Stimulated activated naive CD8-positive, alpha-beta T cell treated with anti-CD3 and anti-CD28 coated beads, Interleukin-15, Interleukin-2, amounts not matched to agents 100 ng/mL and 50 ng/mL, for 24 hours (primary cell): Measurements from ENCODE around the gene IRAK3.
"Not testable (repeated sequence)": the region's sequence is repeated elsewhere in the genome, so short reads cannot be mapped to it uniquely, and the experiment has no call there.

ENCODE experiments used
- H3K27ac Mint-ChIP-seq: one replicate; pipeline ENCODE4 v1.8.0; 2021; ENCODE audit warnings: mild to moderate bottlenecking, mixed read lengths
- H3K27me3 Mint-ChIP-seq: one replicate; pipeline ENCODE4 v1.8.0; 2021; ENCODE audit warnings: mixed read lengths
- H3K36me3 Mint-ChIP-seq: one replicate; pipeline ENCODE4 v1.8.0; 2021; ENCODE audit warnings: low read depth, mixed read lengths
- H3K4me1 Mint-ChIP-seq: one replicate; pipeline ENCODE4 v1.8.0; 2021; ENCODE audit warnings: low read depth, mixed read lengths
- H3K4me3 Mint-ChIP-seq: one replicate; pipeline ENCODE4 v1.8.0; 2021; ENCODE audit warnings: mild to moderate bottlenecking, mixed read lengths
- H3K9me3 Mint-ChIP-seq: one replicate; pipeline ENCODE4 v1.8.0; 2021; ENCODE audit warnings: mixed read lengths

IRAK3 gene

DNA sequence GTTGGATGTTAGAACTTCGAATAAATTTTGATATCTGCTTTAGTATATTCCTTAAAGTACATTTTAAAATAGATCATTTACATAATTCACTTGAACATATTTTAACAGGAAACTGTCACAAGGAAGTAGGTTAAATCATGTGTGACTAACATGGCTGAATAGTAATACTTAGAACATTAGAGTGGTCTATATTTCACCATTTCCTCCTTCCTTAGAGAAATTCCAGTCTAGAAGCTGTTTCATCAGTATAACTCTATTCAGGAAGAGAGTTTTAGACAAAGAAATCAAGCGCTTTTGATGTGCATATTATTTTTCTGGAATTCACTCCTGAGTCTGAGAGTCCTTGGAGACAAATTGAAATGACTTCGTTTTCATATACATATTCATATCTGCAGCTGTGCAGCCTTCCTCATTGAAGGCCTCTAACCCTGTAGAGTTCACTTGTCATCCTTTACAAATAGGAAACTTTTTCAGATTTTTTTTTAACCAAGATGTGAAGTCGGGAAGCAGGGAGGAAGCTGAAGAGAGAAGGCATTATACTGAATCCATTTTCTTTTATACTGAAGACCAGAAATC lies 28.4 kb downstream of the IRAK3 start:
- no peak overlapping the region for H3K27ac Mint-ChIP-seq
- H3K4me3 Mint-ChIP-seq: no peak overlapping the region
- H3K4me1 Mint-ChIP-seq: no peaks in the 10 kb centered on the region
- H3K36me3 Mint-ChIP-seq: peaks cover 5% of the 10 kb centered on the region
- H3K27me3 Mint-ChIP-seq: peaks cover 9% of the 10 kb centered on the region
- H3K9me3 Mint-ChIP-seq: peaks cover 9% of the 10 kb centered on the region

DNA sequence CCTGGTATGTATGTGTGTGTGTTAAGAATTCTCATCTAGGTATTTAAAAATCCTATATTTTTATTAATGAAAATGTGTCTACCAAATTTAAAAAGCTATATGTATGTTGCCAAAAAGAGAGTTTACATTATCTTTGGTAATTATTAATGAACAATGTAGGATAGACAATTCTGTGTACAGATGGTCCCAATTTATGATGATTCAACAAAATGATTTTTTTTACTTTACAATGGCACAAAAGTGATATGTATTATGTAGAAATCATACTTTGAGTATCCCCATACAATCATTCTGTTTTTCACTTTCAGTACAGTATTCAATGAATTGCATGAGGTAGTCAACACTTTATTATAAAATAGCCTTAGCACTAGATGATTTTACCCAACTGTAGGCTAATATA lies 39.4 kb downstream of the IRAK3 start:
- Mint-ChIP-seq H3K4me3 (no peak overlapping the region), H3K4me1 (no peaks in the 10 kb centered on the region), H3K9me3 (no peaks in the 10 kb centered on the region)

DNA sequence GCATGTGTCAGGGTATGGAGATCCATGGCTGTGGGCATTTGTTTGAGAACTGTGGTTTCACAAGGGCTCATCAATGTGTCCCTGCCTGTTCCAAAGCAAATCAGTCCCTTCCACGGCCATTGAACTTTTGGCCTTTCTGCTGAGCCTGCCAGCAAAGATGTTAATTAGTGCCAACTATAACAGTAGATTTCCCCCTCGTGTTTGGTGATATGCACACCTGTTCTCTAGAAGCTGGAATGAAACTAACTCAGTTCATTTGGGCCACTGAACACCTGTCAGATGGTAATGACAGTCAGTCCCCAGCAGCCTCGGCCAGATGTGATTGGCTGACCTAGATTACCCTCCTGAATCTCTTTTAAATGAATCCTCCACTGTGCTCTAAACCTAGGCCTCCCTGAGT lies 43.2 kb downstream of the IRAK3 start:
- Mint-ChIP-seq H3K4me1 (peaks cover 9% of the 10 kb centered on the region), H3K4me3 (no peak overlapping the region), H3K27ac (no peak overlapping the region), H3K27me3 (peaks cover 21% of the 10 kb centered on the region), H3K36me3 (no peaks in the 10 kb centered on the region), H3K9me3 (no peaks in the 10 kb centered on the region)

More for the DNA sequence above, 39.4 kb downstream of the IRAK3 start:
- H3K27me3 Mint-ChIP-seq: no peaks in the 10 kb centered on the region
- H3K27ac Mint-ChIP-seq: no peak overlapping the region
- H3K36me3 Mint-ChIP-seq: no peaks in the 10 kb centered on the region

DNA sequence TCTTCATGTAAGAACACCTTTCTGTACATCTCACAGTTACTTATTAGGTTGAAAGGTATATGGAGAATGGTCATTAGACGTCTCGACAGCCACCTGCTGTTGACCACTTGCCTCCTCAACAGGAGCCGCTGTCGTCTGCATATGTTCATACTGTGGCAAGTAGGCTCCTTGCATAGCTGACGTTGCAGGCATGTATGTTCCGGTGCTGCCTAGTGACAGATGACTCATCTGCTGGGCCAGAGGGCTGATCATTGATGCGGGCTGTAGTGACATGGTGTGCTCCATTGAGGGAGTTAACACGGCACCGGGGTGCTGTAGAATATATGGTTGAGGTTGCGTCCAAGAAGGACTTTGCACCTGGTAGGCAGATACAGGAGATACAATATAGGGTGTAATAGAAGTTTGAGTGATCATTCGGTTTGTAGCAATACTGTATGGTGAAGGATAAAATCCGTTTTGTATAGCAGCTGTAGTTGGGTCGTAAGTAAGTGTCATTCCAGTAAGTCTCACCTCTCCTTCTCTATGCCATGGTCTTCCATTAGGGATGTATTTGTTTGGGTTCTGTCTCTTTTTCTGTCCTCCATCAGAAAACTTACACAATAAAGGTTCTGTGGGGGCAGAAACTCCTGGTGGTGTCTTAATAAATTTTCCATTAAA lies 45.2 kb downstream of the IRAK3 start:
- H3K27ac Mint-ChIP-seq, H3K9me3 Mint-ChIP-seq, H3K4me1 Mint-ChIP-seq, H3K36me3 Mint-ChIP-seq: not testable (repeated sequence)
- Mint-ChIP-seq H3K4me3 (peak overlapping the region; percentile 67), H3K27me3 (peaks cover 29% of the 10 kb centered on the region)

DNA sequence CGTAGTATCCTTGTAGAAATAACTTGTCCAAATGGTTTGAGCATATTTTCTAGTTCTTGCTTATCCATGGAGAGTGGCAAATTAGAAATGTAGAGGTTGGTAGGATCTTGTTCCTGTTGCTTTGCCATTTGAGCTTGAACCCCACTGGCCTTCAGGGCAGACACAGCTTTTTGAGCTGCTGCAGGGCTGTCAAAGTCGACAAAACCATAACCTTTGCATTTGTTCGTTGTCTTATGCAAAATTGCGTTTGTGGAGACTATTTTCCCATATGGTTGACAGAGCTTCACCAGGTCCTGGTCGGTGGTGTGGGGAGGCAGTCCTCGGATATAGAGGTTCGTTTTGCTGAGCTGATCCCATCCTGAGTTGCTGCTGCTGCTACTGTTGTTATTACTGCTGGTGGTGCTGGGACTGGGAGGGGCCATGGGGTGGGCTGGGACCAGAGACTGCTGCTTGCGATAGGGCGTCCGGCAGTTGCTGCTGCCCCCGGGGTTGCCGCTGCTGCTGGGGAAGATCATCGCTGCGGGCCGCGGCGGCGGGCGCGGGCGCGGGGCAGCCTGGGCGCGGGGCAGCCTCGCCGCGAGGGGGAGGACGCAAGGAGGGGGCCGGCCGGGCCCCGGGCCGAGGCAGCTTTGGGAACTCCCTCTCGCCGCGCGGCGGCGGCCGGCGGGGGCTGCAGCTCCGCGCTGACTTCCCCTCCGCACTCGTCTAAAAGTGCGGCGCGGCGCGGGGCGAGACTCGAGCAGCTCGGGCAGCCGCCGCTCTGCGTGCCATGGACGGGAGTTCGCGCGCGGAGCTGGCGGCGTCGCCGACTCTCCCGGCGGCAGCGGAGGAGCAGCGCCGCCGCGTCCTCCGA lies 46.0 kb downstream of the IRAK3 start:
- peaks cover 29% of the 10 kb centered on the region for H3K27me3 Mint-ChIP-seq
- peak overlapping the region; percentile 67 for H3K4me3 Mint-ChIP-seq
- H3K4me1 Mint-ChIP-seq: not testable (repeated sequence)

DNA sequence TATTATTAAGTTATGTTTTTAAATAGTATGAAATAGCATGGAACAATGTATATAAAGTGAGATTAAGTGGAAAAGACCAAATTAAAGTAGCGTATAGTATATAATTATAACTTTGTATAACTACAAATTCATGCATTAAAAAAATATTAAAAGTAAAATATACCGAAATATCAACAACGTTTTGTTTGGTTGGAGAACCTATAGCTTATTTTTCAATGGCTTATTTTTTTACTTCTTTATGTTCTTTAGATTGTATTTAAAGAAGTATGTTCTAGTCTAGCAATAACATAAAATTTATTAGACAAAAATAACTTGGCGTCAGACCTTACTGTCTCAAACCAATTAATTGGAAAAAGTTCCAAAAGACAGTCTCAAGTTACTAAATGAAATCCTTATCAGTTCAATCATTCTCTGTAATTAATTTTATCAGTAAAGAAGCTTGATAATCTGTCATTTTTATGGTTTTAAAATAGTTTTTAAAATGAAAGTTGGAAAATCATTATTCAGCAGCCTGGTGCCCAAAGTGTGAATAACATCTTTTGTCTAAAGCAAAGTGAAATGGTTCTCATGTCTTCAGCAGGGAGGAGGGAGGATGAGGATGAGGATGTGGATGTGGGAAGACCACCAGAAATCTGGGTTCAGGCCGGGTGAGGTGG lies 46.7 kb downstream of the IRAK3 start:
- Mint-ChIP-seq H3K27me3 (peaks cover 29% of the 10 kb centered on the region), H3K36me3 (no peaks in the 10 kb centered on the region), H3K4me3 (peak overlapping the region; percentile 53), H3K27ac (no peak overlapping the region), H3K4me1 (peaks cover 9% of the 10 kb centered on the region), H3K9me3 (no peaks in the 10 kb centered on the region)

More for the DNA sequence above, 46.0 kb downstream of the IRAK3 start:
- H3K9me3 Mint-ChIP-seq, H3K36me3 Mint-ChIP-seq, H3K27ac Mint-ChIP-seq: not testable (repeated sequence)

DNA sequence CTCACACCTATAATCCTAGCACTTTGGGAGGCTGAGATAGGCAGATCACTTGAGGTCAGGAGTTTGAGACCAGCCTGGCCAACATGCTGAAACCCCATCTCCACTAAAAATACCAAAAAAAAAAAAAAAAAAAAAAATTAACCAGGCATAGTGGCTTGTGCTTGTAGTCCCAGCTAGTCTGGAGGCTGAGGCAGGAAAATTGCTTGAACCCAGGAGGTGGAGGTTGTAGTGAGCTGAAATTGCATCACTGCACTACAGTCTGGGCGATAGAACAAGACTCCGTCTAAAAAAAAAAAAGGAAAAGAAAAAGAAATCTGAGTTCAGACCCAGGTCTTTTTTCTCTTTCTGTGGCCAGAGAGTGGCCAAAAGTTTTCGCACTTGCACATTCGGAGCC lies 47.3 kb downstream of the IRAK3 start:
- H3K4me3 Mint-ChIP-seq: peak overlapping the region; percentile 53
- H3K36me3 Mint-ChIP-seq, H3K4me1 Mint-ChIP-seq, H3K27ac Mint-ChIP-seq, H3K9me3 Mint-ChIP-seq: not testable (repeated sequence)
- H3K27me3 Mint-ChIP-seq: peaks cover 29% of the 10 kb centered on the region

DNA sequence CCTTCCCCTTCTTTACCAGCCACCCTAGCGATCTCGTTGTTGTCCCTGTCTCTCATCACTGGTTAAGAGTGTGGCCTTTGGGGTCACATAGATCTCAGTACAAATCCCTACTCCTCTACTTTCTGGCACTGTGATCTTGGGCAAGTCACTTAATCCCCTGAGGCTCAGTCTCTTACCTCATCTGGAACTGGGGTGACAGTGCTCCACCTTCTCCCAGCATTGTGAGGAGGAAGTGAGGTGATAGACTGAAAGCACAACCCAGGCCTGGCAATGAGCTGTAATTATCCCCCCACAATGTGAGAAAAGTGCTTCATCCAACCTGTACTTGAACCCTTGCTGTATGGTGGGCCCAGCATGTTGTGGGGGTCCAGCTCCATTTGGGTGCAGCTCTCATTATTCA lies 48.0 kb downstream of the IRAK3 start:
- Mint-ChIP-seq H3K4me3 (no peak overlapping the region), H3K9me3 (no peaks in the 10 kb centered on the region), H3K4me1 (peaks cover 9% of the 10 kb centered on the region), H3K27ac (no peak overlapping the region), H3K36me3 (no peaks in the 10 kb centered on the region), H3K27me3 (peaks cover 29% of the 10 kb centered on the region)

DNA sequence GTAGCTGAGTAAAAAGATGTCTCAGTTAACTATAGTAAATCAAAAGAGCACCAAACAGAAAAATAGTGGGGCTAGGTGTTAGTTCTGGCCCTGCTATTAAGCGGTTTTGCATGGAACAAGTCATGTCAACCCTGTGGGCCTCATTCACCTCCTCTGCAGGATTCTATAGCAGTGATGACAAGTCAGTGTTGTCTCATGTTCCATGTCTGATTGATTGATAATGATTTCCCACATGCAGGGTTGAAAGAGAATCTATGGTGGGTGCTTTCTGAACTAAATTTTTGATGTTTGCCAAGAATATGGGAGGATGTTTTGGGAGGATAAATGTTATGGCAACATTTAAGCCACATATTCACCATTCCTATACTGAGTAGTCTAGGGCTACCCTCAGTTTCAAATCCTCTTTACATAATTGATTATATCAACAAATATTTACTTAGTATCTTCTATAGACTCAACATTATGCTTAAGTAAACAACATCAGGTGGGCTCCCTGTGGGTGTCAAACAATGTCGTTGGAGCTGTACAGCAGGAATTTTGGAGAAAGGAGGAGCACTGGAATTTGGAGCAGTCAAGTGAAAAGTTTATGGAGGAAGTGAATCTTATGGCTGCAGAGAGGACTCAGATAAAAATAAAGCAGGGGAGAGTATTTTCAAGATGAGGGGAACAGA lies 48.6 kb downstream of the IRAK3 start:
- H3K27ac Mint-ChIP-seq: no peak overlapping the region
- no peaks in the 10 kb centered on the region for H3K9me3 Mint-ChIP-seq
- H3K4me3 Mint-ChIP-seq: no peak overlapping the region
- no peaks in the 10 kb centered on the region for H3K36me3 Mint-ChIP-seq
- H3K4me1 Mint-ChIP-seq: peaks cover 9% of the 10 kb centered on the region
- H3K27me3 Mint-ChIP-seq: peaks cover 29% of the 10 kb centered on the region

DNA sequence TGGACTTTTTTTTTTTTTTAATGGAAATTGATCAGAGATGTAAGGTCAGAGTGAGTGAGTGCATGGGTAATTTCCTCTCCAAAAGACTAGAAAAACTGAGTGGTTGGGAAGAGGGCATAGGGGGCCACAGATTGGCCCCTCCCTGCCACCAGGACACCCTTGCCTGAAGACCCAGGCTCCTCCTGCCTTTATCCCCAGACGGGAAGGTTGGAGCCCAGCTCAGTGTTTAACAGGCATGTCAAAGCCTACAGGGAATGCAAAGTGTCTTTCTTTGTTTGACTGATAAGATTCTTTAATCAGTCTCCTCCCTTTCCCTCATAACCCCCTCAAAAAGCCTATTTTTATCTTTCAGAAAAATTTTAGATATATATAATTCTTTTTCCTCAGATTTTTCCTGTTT lies 50.3 kb downstream of the IRAK3 start:
- no peak overlapping the region for H3K27ac Mint-ChIP-seq
- no peaks in the 10 kb centered on the region for H3K9me3 Mint-ChIP-seq
- peaks cover 26% of the 10 kb centered on the region for H3K27me3 Mint-ChIP-seq
- peaks cover 9% of the 10 kb centered on the region for H3K4me1 Mint-ChIP-seq
- no peak overlapping the region for H3K4me3 Mint-ChIP-seq
- no peaks in the 10 kb centered on the region for H3K36me3 Mint-ChIP-seq

DNA sequence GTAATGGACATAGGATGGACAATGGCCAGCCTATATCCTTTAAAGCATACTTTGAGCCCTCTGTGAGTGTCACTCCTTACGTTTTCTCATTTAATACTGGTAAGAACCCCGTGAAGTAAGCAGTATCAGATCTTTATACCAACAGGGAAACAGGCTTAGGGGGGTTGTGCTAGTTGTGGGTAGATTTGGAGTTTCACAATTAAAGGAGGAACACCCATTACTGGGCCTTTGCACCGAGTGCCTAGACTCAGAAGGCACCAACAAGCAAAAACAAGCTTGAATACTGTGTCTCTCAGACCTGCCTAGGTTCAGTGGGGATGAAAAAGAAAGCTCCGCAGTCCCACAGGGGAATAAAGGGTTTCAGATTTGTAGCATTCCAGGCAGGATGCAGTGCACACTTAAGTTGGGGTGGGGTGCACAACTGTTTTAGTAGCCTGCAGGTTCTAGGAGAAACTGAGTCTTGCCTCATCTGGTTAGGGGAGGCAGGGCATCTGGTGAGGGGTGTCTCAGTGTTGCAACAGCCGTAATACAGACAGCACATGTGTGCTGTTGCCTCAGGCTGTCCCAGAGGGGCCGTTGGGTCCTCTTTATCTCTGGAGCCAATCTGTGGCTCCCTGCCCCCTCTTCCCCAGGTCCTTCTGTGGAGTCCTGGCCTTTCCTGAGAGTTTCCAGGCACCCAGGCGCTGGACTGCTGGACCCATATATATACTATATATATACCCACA lies 51.2 kb downstream of the IRAK3 start:
- no peaks in the 10 kb centered on the region for H3K9me3 Mint-ChIP-seq
- no peak overlapping the region for H3K27ac Mint-ChIP-seq

DNA sequence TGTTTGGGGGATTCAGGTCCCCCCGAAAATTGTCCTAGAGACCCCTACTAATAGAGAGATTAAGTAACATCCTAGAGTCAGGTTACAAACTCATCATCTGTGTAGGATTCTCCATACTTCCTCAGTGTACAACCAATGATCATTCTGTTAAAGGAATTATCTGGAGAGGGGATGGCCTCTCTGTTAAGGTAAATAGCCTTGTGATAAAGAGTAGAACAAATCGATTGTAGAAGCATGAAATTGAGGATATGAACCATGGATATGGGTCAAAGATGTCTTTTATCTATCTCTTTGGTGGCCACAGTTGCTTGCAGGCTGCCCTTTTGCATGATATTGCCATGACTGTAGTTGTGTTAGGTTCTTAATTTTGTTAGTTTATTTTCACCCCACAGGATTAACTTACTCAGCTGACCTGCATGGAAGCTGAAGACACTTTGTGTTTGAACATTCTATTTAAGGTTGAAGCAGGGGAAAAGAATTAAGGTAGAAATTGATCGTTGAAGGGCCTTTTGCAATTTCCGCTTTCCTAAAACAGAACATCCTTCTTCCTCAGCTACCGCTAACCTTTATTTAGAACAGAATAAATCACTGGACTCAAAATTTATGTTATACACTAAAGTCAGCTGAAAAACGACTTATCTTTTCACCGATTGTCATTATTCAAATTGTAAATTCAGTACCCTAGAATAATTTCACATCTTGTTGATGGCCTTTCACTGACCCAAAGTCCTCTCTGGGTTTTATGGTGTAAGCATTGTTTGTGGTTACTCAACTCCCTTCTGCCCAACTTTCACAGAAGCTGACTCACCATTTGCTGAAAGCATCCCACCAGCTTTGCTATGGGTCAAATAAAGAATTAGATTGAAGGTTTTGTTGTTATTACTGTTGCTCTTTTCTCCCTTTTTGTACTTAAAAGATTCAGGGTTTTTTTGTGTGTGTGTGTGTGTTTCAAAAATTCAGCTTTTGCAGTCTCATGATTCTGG lies 52.3 kb downstream of the IRAK3 start:
- H3K36me3 Mint-ChIP-seq: no peaks in the 10 kb centered on the region
- peaks cover 6% of the 10 kb centered on the region for H3K4me1 Mint-ChIP-seq
- peaks cover 16% of the 10 kb centered on the region for H3K27me3 Mint-ChIP-seq
- H3K4me3 Mint-ChIP-seq: no peak overlapping the region
- no peaks in the 10 kb centered on the region for H3K9me3 Mint-ChIP-seq
- H3K27ac Mint-ChIP-seq: no peak overlapping the region

More for the DNA sequence above, 51.2 kb downstream of the IRAK3 start:
- Mint-ChIP-seq H3K4me1 (peaks cover 9% of the 10 kb centered on the region), H3K4me3 (no peak overlapping the region), H3K36me3 (no peaks in the 10 kb centered on the region), H3K27me3 (peaks cover 21% of the 10 kb centered on the region)

DNA sequence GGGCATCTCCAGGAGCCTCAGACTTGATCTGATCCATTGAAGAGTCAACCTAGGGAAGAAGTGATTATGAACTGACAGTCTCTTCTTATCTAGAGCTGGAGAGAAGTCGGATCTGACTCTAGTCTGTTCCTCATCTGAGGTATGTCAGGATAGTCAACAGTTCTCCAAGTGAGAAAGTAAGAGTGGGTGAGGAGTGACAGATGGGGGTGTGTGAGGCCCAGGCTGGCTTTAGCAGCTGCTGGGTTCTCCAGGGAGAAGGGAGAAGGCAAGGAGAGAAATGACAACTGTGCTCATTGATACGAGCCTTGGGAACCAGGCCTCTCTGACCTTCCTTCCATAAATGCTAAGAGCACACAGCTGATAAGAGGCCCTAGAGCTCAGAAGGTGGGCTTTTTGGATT lies 53.3 kb downstream of the IRAK3 start:
- no peaks in the 10 kb centered on the region for H3K36me3 Mint-ChIP-seq
- peaks cover 8% of the 10 kb centered on the region for H3K27me3 Mint-ChIP-seq
- no peak overlapping the region for H3K27ac Mint-ChIP-seq
- no peak overlapping the region for H3K4me3 Mint-ChIP-seq
- H3K9me3 Mint-ChIP-seq: no peaks in the 10 kb centered on the region
- no peaks in the 10 kb centered on the region for H3K4me1 Mint-ChIP-seq
